ENCODE measurements around the gene ATP11B. TPM values are rescaled to one million over a fixed set of nuclear protein-coding genes. Genes with fewer than 3 reads are reported as not detected.
"Not testable (repeated sequence)": the region's sequence is repeated elsewhere in the genome, so short reads cannot be mapped to it uniquely, and the experiment has no call there.

ATP11B gene
- total RNA-seq, 1 donor from 2014 or later, result 58.7 TPM

DNA sequence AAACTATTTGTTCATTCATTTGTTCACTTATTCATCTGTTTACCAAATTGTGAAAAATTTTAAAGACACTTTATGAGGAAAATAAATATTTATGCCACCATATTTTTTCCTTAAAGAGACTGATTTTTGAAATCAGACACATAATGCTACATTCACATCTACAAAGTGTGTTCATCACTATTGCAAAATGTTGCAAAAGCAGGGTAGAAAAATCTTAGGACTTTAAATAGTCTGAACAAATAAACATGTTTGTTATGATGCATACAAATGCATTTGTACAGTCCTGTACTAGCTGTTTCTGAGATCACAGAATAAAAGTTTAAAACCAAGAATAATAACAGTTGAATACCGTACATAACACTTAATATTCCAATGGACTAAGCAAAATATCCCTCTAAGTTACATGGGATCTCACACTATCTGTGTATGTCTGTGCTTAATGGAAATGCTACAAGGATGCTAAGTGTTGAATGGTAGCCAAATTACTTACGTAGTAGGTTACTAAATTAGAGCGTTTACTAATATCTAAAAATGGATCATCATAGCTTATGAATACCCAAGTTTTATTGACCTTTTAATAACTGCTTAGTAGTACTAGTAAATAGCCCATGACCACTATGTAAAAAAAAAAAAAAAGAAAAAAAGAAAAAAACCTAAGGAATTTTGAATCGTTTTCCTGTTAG, 25.1 kb downstream of the ATP11B start:
- intact Hi-C loops (cut with DNase I), result no loop called here
- DNase-seq (ENCODE audit: low spot score) (no peak), ATAC-seq (no peak)

DNA sequence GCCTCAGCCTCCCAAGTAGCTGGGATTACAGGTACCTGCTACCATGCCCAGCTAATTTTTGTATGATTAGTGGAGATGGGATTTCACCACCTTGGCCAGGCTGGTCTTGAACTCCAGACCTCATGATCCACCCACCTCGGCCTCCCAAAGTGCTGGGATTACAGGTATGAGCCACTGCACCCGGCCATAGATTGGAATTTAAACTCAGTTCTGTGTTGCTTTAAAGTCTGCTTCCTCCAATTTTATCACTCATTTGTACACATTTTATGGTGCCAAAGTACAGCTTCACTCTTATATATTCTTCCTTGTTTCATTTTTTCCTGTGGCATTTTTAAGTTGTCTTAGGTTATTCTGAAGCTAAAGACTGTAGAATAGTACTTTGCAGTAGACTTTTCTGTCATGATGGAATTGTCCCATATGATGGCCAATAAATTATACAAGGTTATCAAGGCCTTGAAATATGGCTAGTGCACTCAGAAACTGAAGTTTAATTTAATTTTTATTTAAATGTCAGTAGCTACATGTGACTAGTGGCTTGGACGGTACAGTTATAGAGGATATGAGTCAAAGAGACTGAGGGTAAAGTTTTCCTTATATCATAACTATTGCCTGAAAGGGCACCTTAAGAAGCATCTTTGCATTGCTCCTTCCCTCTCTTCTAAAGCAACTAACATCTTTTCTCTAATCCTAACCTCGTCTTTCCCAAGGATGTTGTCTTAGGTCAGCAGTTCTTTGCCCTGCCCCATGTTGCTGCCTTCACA, 28.1 kb downstream of the ATP11B start:
- ATAC-seq (no peak), DNase-seq (ENCODE audit: low spot score) (no peak)
- intact Hi-C loops (cut with DNase I), result no loop called here

GRCh38 chr3:182822260-182822659, 29.0 kb downstream of the ATP11B start:
- intact Hi-C loops (cut with DNase I); ATAC-seq; DNase-seq (ENCODE audit: low spot score): not testable (repeated sequence)

DNA sequence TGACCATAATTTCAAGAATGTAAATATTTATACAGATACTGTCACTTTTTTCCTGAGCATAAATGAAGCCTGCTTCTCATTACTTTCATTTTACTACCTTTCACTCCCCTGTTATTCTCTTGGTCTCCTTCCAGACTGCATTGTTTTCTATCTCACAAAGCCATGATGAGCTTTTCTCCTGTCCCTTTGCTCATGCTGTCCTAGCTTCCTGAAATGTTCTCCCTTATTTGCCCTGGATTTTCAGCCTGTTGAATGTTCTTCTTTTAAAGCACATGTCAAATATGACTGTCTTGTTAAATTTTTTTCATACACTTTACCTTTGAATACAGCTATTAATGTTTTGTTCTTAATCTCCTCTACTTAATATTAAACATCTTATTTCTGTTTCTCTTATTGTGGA, 31.7 kb downstream of the ATP11B start:
- intact Hi-C loops (cut with DNase I), result no loop called here
- no peak for ATAC-seq
- DNase-seq (ENCODE audit: low spot score), result no peak

DNA sequence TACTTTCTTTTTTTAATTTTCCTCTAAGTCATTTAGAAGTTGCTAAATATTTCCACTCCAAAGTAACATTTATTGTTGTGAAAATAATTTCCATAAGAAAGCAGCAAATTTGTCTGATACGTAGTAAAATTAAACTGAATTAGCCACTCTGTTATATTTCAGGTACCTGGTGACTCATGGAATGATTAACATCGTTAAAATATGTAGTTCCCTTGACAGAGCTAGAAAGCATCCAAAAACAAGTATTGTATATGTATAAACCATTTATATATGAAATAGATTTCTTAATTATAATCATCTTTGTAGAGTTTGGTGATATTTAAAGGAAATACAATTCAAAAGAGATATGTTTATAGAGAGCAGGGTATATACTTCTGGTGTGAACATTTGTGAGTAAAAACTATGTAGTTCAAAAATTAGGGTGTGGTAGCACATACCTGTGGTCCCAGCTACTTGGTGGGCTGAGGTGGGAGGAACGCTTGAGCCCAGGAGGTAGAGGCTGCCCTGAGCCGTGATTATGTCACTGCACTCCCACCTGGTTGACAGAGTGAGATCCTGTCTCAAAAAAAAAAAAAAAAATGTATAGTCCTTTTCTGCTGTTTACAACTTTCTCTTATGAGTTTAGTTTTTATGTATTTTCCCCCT, 36.6 kb downstream of the ATP11B start:
- ATAC-seq (no peak), DNase-seq (ENCODE audit: low spot score) (no peak)
- intact Hi-C loops (cut with DNase I), result no loop called here

DNA sequence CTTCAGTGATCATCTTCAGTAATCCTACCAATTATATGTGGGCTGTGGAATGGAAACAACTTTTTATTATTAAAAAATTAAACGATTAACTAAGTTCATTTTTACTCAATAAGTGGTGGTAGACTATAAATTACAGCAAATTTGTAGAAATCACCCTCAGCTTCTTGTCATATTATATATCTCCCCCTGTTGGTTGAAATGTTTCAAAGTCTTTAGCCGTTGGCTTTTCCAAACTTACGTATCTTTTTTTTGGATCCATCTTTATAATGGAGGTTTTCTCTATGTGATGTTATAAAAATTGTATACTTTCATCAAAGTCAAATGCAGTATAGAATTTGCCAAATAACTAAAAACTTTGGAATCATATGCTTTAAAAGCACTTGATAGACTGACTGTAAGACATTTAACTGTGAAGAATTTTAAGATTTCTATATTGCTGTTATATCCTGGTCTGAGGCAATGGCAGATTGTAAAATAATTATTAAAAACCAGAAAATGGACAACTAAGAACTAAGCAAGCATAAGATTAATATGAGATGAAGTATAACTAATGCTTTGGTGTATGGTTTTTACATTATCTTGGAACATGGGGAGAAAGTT, 44.7 kb downstream of the ATP11B start:
- ATAC-seq, result no peak
- no peak for DNase-seq (ENCODE audit: low spot score)
- intact Hi-C loops (cut with DNase I), result no loop called here

GRCh38 chr3:182843478-182843877, 50.2 kb downstream of the ATP11B start:
- intact Hi-C loops (cut with DNase I), result no loop called here
- DNase-seq (ENCODE audit: low spot score), result no peak
- ATAC-seq, result no peak

DNA sequence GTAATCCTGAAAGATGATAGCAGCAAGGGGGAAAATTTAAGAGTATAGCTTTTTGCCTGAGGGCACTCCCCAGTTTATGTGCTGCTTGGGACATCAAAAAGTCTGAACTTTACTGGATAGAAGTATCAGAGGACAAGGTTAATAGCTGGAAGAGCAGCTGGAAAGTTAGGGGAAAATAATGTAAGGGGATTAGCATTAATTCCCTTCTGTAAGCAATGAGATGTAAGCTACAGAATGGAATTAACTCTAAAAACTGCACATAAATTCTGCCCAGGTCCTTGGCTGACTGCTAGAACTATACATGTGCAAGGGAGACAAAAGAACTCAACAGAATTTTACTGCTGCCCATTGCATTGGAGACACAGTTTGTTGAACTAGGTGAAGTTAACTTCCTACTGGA, 55.6 kb downstream of the ATP11B start:
- ATAC-seq, result no peak
- no peak for DNase-seq (ENCODE audit: low spot score)
- intact Hi-C loops (cut with DNase I), result no loop called here

DNA sequence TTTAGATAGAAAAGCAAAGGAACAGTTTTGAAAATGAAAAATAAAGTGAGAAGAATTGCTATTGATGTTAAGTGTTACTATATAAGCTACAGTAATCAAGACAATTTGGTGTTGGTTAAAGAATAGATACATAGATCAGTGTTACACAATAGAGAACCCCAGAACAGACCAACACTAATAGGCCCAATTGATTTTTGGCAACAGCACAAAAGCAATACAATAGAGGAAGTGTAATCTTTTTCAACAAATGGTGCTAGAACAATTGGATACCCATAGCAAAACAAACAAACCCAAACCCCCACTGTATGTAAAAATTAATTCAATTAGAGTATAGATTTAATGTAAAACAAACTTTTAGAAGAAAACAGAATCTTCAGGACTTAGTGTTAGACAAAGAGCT, 61.8 kb downstream of the ATP11B start:
- intact Hi-C loops (cut with DNase I), result no loop called here
- DNase-seq (ENCODE audit: low spot score) (no peak), ATAC-seq (no peak)

DNA sequence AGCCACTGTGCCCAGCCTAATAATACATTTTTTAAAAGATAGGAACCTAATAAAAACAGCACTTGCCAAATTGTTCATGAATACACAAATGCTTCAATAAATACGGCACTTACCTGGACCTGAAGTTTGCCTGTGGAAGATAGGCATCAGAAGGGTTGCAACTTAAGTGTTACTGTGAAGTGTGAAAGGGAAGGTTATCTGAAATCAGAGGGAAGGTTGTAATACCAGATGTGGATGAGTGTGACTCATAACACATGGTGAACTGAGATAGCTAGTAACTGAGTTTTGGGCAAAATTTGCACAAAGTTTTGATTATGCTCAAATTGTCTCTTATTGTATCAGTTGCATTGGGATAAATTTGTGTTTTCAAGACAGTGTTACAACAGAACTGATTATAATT, 68.0 kb downstream of the ATP11B start:
- DNase-seq (ENCODE audit: low spot score) (no peak), ATAC-seq (no peak)
- intact Hi-C loops (cut with DNase I), result no loop called here

DNA sequence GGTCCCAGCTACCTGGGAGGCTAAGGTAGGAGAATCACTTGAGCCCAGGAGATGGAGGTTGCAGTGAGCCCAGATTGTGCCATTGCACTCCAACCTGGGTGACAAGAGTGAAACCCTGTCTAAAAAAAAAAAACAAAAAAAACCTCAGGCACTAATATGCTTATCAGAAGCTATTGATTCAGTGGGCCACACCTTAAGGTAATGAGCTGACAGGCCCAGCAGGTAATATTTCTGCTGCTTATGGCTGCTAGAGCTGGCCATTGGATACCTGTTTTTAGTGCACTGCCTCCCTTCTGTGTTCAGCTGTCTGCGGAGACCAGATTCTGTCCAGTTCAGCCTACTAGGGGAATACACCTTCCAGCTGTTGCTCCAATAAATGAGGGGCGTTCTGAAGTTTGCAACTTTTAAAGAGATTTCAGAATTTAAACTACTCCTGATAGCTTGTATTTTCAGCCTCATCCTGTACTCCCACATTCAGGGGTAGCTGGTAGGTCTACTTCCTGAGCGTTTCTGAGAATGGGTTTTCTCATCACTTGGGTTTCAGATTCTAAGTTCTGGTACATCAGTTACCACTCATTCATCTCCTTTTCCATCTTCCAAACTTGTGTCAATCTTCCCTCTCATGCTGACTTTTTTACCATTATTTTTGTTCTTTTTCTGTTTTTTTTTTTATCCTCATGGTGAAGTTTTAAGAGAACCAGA, 69.0 kb downstream of the ATP11B start:
- intact Hi-C loops (cut with DNase I), result no loop called here
- no peak for DNase-seq (ENCODE audit: low spot score)
- no peak for ATAC-seq

- intact Hi-C loops (cut with DNase I), result no loop called here
- DNase-seq (ENCODE audit: low spot score) (no peak), ATAC-seq (no peak)
These were observed 75.8 kb downstream of the ATP11B start for GRCh38 chr3:182869059-182869458.

DNA sequence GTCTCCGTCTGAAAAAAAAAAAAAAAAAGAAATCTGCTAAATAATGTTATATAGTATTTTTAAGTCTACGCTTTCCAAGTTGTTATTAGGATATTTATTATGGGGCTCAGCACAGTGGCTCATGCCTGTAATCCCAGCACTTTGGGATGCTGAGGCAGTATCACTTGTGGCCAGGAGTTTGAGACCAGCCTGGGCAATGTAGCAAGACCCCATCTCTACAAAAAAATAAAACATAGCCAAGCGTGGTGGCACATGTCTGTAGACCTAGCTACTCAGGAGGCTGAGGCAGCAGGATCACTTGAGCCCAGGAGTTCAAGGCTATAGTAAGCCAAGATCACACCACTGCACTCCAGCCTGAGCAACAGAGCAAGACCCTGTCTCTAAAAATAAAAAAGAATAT, 77.6 kb downstream of the ATP11B start:
- DNase-seq (ENCODE audit: low spot score); ATAC-seq; intact Hi-C loops (cut with DNase I): not testable (repeated sequence)

DNA sequence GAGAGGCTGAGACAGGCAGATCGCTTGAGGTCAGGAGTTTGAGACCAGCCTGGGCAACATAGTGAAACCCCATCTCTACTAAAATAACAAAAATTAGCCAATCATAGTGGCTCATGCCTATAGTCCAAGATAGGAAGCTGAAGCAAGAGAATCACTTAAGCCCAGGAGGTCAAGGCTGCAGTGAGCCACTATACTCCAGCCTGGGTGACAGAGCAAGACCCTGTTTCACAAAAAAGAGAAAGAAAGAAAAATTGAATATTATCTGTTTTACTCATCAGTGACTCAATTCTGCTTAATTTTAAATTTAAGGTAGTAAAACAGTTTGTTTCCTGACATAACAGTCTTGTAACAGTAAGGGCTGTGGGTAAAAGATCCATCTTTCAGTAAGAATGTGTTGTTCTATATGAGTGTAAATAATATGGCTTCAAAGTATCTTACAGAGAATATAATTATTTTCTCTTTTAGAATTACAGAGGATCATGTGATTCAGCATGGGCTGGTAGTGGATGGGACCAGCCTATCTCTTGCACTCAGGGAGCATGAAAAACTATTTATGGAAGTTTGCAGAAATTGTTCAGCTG, 85.8 kb downstream of the ATP11B start:
- ATAC-seq (no peak), DNase-seq (ENCODE audit: low spot score) (no peak)
- intact Hi-C loops (cut with DNase I), result no loop called here

DNA sequence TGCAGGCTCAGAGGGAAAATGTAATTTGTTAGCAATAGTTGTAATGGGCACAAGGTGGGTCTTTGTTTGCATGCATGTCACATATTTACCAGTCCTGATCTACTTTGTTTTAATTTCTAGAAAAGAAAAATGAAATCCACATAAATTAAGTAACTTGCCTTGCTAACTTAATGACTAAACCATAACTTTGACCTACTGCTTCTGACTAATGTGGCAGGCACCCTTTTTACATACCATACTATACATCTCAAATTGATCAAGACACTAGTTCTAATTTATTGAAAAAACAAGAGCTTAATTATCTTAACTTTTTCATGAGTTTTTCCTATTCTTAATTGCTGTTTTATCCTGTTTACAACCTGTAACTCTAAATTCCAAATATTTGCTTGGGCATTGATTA, 93.2 kb downstream of the ATP11B start:
- DNase-seq (ENCODE audit: low spot score) (no peak), ATAC-seq (no peak)
- intact Hi-C loops (cut with DNase I), result no loop called here

DNA sequence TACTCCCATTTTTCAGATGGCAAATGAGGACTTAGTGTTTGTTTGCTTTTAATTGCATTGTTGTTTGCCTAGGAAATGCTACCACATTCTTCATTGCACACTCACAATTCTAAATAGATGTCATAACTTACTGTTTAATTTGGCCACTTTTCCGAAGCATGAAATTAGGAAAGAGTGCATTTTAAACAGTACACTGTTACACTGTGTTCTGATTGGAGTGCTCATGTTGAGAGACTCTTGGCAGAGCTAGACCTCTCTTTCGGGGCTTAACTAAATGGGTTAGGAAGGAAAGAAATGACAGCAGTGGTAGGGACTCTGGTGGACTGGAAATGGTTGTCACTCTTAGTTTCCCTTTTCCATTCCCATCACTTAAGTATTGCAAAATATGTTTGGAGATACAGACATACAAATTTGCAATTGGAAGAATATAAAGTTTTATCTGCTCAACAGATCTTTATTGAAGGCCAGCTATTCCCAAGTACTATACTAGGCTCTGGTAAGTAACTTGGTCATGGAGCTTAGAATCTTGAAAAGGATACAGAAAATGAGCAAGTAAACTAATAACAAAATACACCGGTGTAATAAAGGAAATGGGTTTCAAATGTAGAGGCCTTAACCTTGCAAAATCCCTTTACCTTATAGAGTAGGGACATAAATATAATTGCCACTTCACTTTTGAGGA, 96.8 kb downstream of the ATP11B start:
- DNase-seq (ENCODE audit: low spot score), result no peak
- ATAC-seq, result peak; percentile 50
- intact Hi-C loops (cut with DNase I), result no loop called here

DNA sequence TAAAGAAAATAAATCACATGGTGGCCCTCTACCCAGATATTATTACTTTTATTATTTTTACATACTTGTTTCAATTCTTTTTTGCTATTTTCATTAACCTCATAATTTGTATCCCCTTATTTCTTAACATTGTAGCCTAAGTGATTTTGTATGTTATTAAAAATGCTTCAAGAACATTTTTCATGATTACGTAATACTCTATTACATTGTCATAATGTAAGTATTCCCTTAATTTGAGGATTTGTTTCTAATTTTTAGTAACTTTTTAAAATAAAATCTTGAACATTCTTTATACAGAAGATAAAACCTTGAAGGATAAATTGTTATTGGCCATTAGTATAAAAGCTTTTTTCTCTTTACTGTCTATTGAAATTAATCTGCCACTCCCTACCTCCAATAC, 98.1 kb downstream of the ATP11B start:
- ATAC-seq (no peak), DNase-seq (ENCODE audit: low spot score) (no peak)
- intact Hi-C loops (cut with DNase I), result no loop called here

DNA sequence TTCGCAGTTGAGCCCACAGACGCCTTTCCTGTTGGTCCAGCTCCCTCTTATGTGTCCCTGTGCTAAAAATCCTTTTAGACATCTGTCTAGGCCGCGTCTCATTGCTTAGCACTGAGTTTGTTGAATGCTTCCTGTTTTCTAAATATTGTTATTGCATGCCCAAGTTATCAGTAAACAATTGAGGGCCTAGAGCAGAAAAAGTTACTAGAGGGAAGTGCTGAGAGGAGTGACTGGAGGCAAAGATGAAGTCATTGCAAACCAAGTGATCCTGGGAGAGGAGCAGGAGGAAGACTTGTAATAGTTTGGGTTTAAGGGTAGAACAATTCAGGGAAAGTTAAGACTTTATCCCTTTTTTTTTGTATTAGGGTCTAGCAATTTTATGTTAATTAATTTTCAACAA, 98.9 kb downstream of the ATP11B start:
- intact Hi-C loops (cut with DNase I), result no loop called here
- DNase-seq (ENCODE audit: low spot score) (no peak), ATAC-seq (no peak)
